ENCODE measurements around the gene KLC1. TPM values are rescaled to one million over a fixed set of nuclear protein-coding genes. Genes with fewer than 3 reads are reported as not detected.

The KLC1 gene
- total RNA-seq: 100 to 1,000 TPM in 1 of 2 donors, 10 to 100 TPM in 1; 78.1 to 112 TPM

DNA sequence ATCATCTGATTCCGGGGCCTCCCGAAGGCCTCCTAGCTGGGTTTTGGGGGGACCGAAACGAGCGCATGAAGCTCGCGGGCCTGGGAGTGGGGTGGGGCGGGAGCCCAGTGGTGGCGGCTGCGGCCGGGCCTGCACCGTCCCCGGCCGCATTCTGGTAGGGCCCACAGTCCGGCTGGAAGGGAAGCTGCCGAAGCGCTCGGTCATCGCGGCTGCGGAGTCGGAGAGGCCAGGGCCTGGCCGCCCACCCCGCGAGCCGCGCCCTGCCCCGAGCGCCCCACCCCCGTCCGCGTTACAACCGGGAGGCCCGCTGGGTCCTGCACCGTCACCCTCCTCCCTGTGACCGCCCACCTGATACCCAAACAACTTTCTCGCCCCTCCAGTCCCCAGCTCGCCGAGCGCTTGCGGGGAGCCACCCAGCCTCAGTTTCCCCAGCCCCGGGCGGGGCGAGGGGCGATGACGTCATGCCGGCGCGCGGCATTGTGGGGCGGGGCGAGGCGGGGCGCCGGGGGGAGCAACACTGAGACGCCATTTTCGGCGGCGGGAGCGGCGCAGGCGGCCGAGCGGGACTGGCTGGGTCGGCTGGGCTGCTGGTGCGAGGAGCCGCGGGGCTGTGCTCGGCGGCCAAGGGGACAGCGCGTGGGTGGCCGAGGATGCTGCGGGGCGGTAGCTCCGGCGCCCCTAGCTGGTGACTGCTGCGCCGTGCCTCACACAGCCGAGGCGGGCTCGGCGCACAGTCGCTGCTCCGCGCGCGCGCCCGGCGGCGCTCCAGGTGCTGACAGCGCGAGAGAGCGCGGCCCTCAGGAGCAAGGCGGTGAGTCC lies at the start of gene KLC1:
Gene KLC1, plus strand, starts transcription at position 528 of the 819 bp plus-strand sequence. CDS start 25,354 bp downstream, outside the sequence.
- intact Hi-C loops (cut with DNase I): loop anchor here (5.0 kb wide), 1 partner anchor 52 kb away; no protein-coding TSS in a partner anchor
- peak; percentile 90 for DNase-seq
- Histone ChIP-seq H3K36me3 (no peaks in the 10 kb centered on the region), H3K4me3 (peak within 1 kb of the TSS; percentile 98), H3K4me1 (peaks cover 7% of the 10 kb centered on the region), H3K27ac (peak within 1 kb of the TSS; percentile 95), H3K27me3 (no peaks in the 10 kb centered on the region), H3K9me3 (no peaks in the 10 kb centered on the region), H3K9ac (ENCODE audit: low read depth in 2 of 2, low read length in 2 of 2) (peak within 1 kb of the TSS; percentile 85 to 97)
- TF ChIP-seq, protein P1, sequence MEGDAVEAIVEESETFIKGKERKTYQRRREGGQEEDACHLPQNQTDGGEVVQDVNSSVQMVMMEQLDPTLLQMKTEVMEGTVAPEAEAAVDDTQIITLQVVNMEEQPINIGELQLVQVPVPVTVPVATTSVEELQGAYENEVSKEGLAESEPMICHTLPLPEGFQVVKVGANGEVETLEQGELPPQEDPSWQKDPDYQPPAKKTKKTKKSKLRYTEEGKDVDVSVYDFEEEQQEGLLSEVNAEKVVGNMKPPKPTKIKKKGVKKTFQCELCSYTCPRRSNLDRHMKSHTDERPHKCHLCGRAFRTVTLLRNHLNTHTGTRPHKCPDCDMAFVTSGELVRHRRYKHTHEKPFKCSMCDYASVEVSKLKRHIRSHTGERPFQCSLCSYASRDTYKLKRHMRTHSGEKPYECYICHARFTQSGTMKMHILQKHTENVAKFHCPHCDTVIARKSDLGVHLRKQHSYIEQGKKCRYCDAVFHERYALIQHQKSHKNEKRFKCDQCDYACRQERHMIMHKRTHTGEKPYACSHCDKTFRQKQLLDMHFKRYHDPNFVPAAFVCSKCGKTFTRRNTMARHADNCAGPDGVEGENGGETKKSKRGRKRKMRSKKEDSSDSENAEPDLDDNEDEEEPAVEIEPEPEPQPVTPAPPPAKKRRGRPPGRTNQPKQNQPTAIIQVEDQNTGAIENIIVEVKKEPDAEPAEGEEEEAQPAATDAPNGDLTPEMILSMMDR (IDR thresholded peaks at IDR 0.05): no peak

GRCh38 chr14:103581206-103581605 lies 47.8 kb upstream of the KLC1 start:
- no peak for DNase-seq
- Histone ChIP-seq H3K4me3 (no peak overlapping the region), H3K9me3 (no peaks in the 10 kb centered on the region), H3K9ac (ENCODE audit: low read depth in 2 of 2, low read length in 2 of 2) (no peak overlapping the region), H3K27ac (no peak overlapping the region), H3K27me3 (no peaks in the 10 kb centered on the region), H3K36me3 (no peaks in the 10 kb centered on the region), H3K4me1 (peaks cover 6% of the 10 kb centered on the region)
- TF ChIP-seq, protein P1 (IDR thresholded peaks at IDR 0.05): no peak
- intact Hi-C loops (cut with DNase I): no loop called here

DNA sequence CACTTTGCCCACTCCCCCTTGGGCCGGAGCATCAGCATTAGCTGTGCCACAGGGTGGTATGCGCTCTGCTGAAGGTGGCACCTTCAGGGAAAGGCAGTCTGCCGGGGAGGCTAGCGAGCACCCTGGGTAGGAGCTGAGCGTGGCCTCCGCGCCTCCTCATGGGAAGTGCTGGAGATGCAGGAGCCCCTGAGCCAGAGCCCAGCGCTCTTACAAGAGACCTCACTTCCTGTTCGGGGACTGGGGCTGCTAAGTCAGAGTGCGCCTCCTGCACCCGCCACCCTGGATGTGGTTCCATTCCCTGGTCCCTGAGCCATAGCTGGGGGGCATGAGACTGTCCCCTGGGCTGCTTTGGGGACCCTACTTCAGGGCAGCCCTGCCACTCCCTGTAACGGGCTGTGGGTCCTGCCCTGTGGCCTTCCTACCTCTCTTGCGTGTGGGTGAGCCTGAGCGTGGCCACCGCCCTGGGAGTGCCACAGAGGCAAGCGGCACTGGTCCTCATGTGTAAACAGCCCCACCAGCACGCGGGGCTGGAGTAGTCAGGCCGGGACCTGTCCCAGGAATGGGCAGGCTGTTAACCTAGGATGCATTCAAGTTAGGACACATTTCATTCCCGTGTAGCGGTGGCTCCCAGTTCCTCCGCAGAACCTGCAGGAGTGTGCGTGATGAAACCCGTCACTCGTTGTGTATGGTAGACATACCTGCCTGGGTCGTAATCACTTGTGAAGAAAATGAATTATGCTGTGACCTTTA lies 46.9 kb upstream of the KLC1 start:
- Histone ChIP-seq H3K27me3 (no peaks in the 10 kb centered on the region), H3K4me1 (peaks cover 2% of the 10 kb centered on the region), H3K36me3 (no peaks in the 10 kb centered on the region), H3K4me3 (no peak overlapping the region), H3K27ac (no peak overlapping the region), H3K9ac (ENCODE audit: low read depth in 2 of 2, low read length in 2 of 2) (no peak overlapping the region), H3K9me3 (no peaks in the 10 kb centered on the region)
- DNase-seq: peak; percentile 38
- TF ChIP-seq, protein P1 (IDR thresholded peaks at IDR 0.05): no peak
- intact Hi-C loops (cut with DNase I): no loop called here

DNA sequence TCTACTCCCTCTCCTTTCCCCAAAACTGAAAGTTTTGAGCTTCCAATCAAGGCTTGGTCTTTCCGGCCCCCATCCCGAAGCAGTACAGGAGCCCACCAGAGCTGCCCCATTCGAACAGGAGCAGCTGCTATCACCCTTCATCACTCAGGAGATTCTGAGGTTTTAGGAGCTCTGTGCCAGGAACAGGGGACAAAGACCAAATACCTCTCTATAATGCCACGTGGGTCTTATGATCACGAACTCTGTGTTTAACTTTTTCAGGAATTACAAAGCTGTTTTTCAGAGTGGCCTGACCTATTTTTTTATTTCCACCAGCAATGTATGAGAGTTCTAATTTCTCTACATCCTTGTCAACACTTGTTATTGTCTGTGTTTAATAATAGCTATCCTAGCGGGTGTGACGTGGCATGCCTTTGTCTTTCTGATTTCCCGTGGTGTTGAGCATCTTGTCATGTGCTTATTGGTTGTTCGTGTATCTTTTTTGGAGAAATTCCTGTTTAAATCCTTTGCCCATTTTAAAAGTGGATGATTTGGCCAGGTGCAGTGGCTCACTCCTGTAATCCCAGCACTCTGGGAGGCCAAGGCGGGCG lies 44.6 kb upstream of the KLC1 start:
- intact Hi-C loops (cut with DNase I): no loop called here
- Histone ChIP-seq H3K27me3 (no peaks in the 10 kb centered on the region), H3K4me1 (no peaks in the 10 kb centered on the region), H3K9ac (ENCODE audit: low read depth in 2 of 2, low read length in 2 of 2) (no peak overlapping the region), H3K27ac (no peak overlapping the region), H3K4me3 (no peak overlapping the region), H3K9me3 (no peaks in the 10 kb centered on the region), H3K36me3 (no peaks in the 10 kb centered on the region)
- no peak for DNase-seq
- TF ChIP-seq, protein P1 (IDR thresholded peaks at IDR 0.05): no peak

- no peaks in the 10 kb centered on the region for H3K9me3 ChIP-seq
- H3K27me3 ChIP-seq: no peaks in the 10 kb centered on the region
- intact Hi-C loops (cut with DNase I): no loop called here
- no peak for DNase-seq
- TF ChIP-seq, protein P1 (IDR thresholded peaks at IDR 0.05): no peak
- H3K9ac ChIP-seq (ENCODE audit: low read depth in 2 of 2, low read length in 2 of 2): no peak overlapping the region
- no peaks in the 10 kb centered on the region for H3K36me3 ChIP-seq
- H3K27ac ChIP-seq: no peak overlapping the region
- H3K4me1 ChIP-seq: no peaks in the 10 kb centered on the region
- H3K4me3 ChIP-seq: no peak overlapping the region
These were observed 35.4 kb upstream of the KLC1 start for GRCh38 chr14:103593577-103593976.

Data from colonic mucosa (tissue), 4 donors.